Duodenal mucosa (tissue), 2 donors: ENCODE results near the gene SLC19A1.

ENCODE experiments used
- H3K27ac ChIP-seq: one replicate; pipeline ENCODE4 v1.7.0; 2013; ENCODE audit warnings: low read depth, low read length
- H3K27me3 ChIP-seq, 2 donors: one replicate each; pipeline ENCODE4 v1.7.0; 2013; ENCODE audit warnings: low read length in 2 of 2, control low read depth in 1 of 2; ENCODE audit not compliant: insufficient read depth in 2 of 2, control insufficient read depth in 1 of 2
- H3K36me3 ChIP-seq, 2 donors: one replicate each; pipeline ENCODE4 v1.7.0; 2013; ENCODE audit warnings: low read length in 2 of 2, control low read depth in 1 of 2; ENCODE audit not compliant: insufficient read depth in 2 of 2, control insufficient read depth in 1 of 2
- H3K4me1 ChIP-seq, 2 donors: one replicate each; pipeline ENCODE4 v1.7.0; 2013; ENCODE audit warnings: low read length in 2 of 2, control low read depth in 1 of 2; ENCODE audit not compliant: insufficient read depth in 2 of 2, control insufficient read depth in 1 of 2
- H3K4me3 ChIP-seq, 2 donors: one replicate each; pipeline ENCODE4 v1.7.0; 2013; ENCODE audit warnings: low read length in 2 of 2, low read depth in 1 of 2
- H3K9ac ChIP-seq, 2 donors: one replicate each; pipeline ENCODE4 v1.7.0; 2013; ENCODE audit warnings: low read length in 2 of 2, low read depth in 1 of 2
- H3K9me3 ChIP-seq, 2 donors: one replicate each; pipeline ENCODE4 v1.7.0; 2013; ENCODE audit warnings: low read length in 2 of 2, control low read depth in 1 of 2; ENCODE audit not compliant: control insufficient read depth in 1 of 2

The SLC19A1 gene

GRCh38 chr21:45499201-45499750 is 43.0 kb downstream of the SLC19A1 start:
- Histone ChIP-seq H3K9ac (no peak overlapping the region), H3K27ac (no peak overlapping the region), H3K27me3 (no peaks in the 10 kb centered on the region), H3K9me3 (no peaks in the 10 kb centered on the region), H3K4me1 (no peaks in the 10 kb centered on the region), H3K4me3 (no peak overlapping the region), H3K36me3 (peaks cover 8 to 12% of the 10 kb centered on the region in 2 donors)

DNA sequence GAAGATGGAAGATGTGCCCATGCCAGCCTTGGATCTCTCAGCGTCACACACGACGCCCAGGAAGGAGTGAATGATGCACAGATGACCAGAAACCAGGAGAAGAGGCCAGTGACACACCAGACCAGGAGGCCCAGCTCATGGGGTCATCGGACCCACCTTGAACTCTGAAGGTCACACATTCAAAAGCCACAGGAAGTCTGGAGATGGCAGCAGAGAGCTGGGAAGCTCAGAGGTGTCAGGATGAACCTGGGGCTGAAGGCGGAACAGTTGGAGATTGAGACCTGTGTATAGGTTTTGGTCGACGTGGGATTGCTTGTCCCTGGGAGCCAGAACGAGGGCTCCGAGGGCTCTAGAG is 43.6 kb downstream of the SLC19A1 start:
- Histone ChIP-seq H3K27me3 (no peaks in the 10 kb centered on the region), H3K9me3 (no peaks in the 10 kb centered on the region), H3K4me1 (no peaks in the 10 kb centered on the region), H3K9ac (no peak overlapping the region), H3K36me3 (peaks cover 8 to 12% of the 10 kb centered on the region in 2 donors), H3K27ac (no peak overlapping the region), H3K4me3 (no peak overlapping the region)

DNA sequence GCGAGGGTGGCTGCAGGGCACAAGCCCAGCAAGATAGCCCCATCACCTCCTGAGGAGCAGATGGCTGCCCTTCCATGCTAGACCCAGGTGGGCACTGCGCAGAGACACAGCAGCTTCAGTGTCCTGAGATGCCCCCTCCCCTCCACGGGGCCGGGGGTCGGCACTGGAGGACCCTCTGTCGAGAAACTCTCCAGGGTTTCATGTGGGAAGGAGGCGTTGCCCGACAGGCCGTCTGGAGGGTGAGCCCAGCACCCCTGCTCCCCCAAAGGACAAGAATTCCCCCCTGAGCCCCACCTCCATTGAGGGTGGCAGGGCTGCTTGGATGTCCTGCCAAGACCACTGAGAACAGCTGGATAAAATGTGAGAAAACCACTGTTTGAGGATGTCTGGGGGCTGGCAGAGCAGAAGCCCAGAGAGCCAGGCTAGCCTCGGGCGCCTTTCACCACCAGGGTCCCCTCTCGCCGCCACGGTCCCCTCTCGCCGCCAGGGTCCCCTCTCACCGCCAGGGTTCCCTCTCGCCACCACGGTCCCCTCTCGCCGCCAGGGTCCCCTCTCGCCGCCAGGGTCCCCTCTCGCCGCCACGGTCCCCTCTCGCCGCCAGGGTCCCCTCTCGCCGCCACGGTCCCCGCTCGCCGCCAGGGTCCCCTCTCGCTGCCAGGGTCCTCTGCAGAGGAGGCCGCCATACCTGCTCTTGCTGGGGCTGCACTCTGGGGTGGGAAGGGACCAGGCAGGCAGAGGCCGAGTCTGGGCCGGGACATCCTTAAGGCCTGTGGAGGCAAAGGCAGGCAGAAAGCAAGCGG is 44.2 kb downstream of the SLC19A1 start:
- peaks cover 8 to 12% of the 10 kb centered on the region in 2 donors for H3K36me3 ChIP-seq

DNA sequence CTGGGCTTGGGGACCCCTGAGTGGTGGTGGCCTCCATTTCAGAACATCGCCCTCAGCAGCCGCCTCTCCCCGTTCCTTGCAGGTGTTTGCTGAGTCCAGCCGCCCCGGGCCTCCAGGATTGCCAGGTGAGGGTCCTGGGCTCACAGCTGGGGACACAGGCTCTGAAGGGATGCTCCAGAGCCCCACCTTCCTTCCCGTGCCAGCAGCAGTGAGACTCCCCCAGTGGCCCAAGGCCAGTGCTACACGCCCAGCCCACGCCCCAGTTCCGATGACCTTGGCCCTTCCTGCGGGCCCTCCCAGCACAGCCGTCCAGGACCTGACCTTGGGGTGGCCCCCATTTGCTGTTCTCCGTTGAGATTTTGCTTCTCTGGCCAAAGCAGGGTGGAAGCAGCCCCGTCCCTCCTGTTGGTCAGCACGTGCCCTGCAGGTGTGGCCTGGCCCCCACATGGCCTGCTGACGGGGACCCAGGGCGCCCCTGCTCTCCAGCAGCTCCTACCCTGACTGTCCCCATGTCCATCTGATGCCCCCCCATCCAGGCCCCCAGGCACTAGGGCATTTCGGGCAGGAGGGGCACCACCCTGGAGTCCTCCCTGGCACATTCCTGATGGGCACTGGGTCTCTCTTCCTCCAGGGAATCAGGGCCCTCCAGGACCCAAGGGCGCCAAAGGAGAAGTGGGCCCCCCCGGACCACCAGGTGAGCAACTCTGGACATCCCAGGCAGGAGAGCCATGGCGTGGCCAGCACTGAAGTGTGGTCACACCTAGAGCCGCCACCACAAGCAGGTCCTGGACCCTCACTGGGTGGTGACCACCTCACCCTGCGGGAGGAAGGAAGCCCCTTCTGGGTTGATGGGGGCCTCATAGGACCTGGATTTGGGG is 45.0 kb downstream of the SLC19A1 start:
- Histone ChIP-seq H3K27me3 (no peaks in the 10 kb centered on the region), H3K9me3 (no peaks in the 10 kb centered on the region), H3K4me3 (no peak overlapping the region), H3K36me3 (peaks cover 8 to 12% of the 10 kb centered on the region in 2 donors), H3K27ac (no peak overlapping the region), H3K4me1 (no peaks in the 10 kb centered on the region), H3K9ac (no peak overlapping the region)

More for the DNA sequence above, 44.2 kb downstream of the SLC19A1 start:
- Histone ChIP-seq H3K27ac (no peak overlapping the region), H3K4me3 (no peak overlapping the region), H3K27me3 (no peaks in the 10 kb centered on the region), H3K9ac (no peak overlapping the region), H3K4me1 (no peaks in the 10 kb centered on the region), H3K9me3 (no peaks in the 10 kb centered on the region)

GRCh38 chr21:45496151-45496967 is 45.9 kb downstream of the SLC19A1 start:
- Histone ChIP-seq H3K36me3 (peaks cover 8 to 14% of the 10 kb centered on the region in 2 donors), H3K4me3 (no peak overlapping the region), H3K4me1 (no peaks in the 10 kb centered on the region), H3K9me3 (no peaks in the 10 kb centered on the region), H3K27ac (no peak overlapping the region), H3K27me3 (no peaks in the 10 kb centered on the region), H3K9ac (no peak overlapping the region)

- Histone ChIP-seq H3K9me3 (no peaks in the 10 kb centered on the region), H3K27me3 (no peaks in the 10 kb centered on the region), H3K4me3 (no peak overlapping the region), H3K27ac (no peak overlapping the region), H3K9ac (no peak overlapping the region), H3K36me3 (peaks cover 8 to 14% of the 10 kb centered on the region in 2 donors), H3K4me1 (no peaks in the 10 kb centered on the region)
These were observed 47.2 kb downstream of the SLC19A1 start for GRCh38 chr21:45494851-45495680.

DNA sequence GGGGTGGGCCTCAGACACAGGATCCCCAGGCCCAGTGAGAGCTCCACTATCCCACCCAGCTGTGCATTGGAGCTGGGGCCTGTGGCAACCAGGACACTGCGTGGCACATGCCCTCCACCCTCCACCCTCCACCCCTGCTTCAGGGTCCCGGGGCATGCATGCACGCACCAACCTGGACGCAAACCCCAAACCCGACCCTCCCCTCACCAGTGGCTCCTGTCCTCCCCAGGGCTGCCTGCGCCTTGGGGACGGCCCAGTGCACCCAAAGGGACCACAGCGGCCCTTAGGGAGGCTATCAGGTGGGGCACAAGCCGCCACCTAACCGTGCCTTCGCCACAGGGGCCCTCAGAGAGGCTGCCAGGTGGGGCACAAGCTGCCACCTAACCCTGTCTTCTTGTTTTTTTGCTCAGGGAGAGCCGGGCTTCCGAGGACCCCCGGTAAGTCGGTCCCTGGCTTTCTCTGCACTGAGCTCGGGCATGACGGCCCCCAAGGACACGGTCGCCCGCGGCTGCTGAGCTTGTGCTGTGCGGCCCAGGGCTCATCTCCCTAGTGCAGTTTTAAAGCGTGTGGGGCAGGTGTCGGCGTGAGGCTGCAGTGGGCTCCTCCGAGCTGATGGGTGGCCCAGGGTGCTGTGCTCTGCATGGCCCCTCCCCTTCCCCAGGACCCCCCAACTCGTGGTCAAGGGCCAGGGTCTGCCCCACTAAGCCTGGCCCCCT is 47.9 kb downstream of the SLC19A1 start:
- no peak overlapping the region for H3K9ac ChIP-seq
- H3K4me3 ChIP-seq, result no peak overlapping the region
- no peaks in the 10 kb centered on the region for H3K27me3 ChIP-seq
- H3K9me3 ChIP-seq, result no peaks in the 10 kb centered on the region
- H3K36me3 ChIP-seq, result peaks cover 8 to 14% of the 10 kb centered on the region in 2 donors
- no peaks in the 10 kb centered on the region for H3K4me1 ChIP-seq
- no peak overlapping the region for H3K27ac ChIP-seq

DNA sequence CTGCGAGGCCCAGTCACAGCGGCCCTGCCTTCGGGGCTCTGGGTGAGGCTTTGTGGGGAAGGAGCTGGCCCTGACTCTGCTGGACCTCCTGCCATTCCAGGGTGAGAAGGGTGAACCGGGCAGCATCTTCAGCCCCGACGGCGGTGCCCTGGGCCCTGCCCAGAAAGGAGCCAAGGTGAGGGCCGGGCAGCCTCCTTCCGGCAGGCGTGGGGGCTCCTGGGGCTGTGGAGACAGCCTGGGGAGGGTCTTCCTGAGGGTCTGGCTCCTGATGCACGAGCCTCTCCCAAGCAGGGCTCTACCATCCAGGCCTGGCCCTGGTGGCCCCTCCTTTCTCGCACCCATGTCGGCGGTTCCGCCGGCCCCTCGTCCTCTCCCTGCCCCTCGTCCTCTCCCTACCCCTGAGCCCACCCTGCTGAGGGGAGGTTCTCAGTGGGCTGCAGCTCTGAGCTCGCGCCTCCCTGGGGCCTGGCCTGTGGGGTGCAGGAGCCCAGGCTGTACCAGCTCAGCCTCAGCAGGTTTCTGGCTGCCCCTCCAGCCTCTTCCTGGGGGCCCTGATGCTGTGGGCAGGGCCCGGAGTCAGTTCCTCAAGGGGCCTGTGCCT is 48.7 kb downstream of the SLC19A1 start:
- H3K9me3 ChIP-seq, result no peaks in the 10 kb centered on the region
- H3K9ac ChIP-seq, result no peak overlapping the region
- no peak overlapping the region for H3K27ac ChIP-seq
- no peaks in the 10 kb centered on the region for H3K27me3 ChIP-seq
- no peak overlapping the region for H3K4me3 ChIP-seq
- H3K36me3 ChIP-seq, result peaks cover 8 to 14% of the 10 kb centered on the region in 2 donors
- no peaks in the 10 kb centered on the region for H3K4me1 ChIP-seq
